Activated CD4-positive, alpha-beta T cell treated with anti-CD3 and anti-CD28 coated beads, Interleukin-2, amount 50 U/mL, for 1 hour (primary cell): ENCODE results near the gene RNU6-1.

Experiments used
- DNase-seq: peaks from one replicate; pipeline ENCODE4 v3.0.0-alpha.2; 2020

The RNU6-1 gene

GRCh38 chr15:67832031-67832551, 7.8 kb downstream of the RNU6-1 start:
- DNase-seq, result no peak

GRCh38 chr15:67831363-67831762, 8.5 kb downstream of the RNU6-1 start:
- no peak for DNase-seq

- no peak for DNase-seq
Observed at GRCh38 chr15:67829647-67830504, 10.0 kb downstream of the RNU6-1 start.

GRCh38 chr15:67828969-67829646, 10.7 kb downstream of the RNU6-1 start:
- DNase-seq, result no peak

- no peak for DNase-seq
Observed at GRCh38 chr15:67828278-67828968, 11.4 kb downstream of the RNU6-1 start.

- DNase-seq, result no peak
Observed at GRCh38 chr15:67827562-67828277, 12.1 kb downstream of the RNU6-1 start.

GRCh38 chr15:67826717-67827561, 12.9 kb downstream of the RNU6-1 start:
- no peak for DNase-seq

- DNase-seq, result no peak
Observed at GRCh38 chr15:67825881-67826716, 13.7 kb downstream of the RNU6-1 start.

- no peak for DNase-seq
Observed at GRCh38 chr15:67824976-67825880, 14.6 kb downstream of the RNU6-1 start, which contains the start of gene SKOR1. SKOR1 (plus strand) TSS chr15:67825509; CDS start chr15:67825603, 94 bp downstream.

- no peak for DNase-seq
Observed at GRCh38 chr15:67824197-67824968, 15.5 kb downstream of the RNU6-1 start.

- DNase-seq, result no peak
Observed at GRCh38 chr15:67823314-67824196, 16.3 kb downstream of the RNU6-1 start.

GRCh38 chr15:67822537-67823313, 17.1 kb downstream of the RNU6-1 start:
- DNase-seq, result no peak

GRCh38 chr15:67821784-67822440, 17.9 kb downstream of the RNU6-1 start:
- DNase-seq, result no peak

GRCh38 chr15:67820992-67821783, 18.7 kb downstream of the RNU6-1 start:
- DNase-seq, result no peak
